Measurements from ENCODE around the gene LAMTOR4. TPM values are rescaled to one million over a fixed set of nuclear protein-coding genes. Genes with fewer than 3 reads are reported as not detected.

The LAMTOR4 gene
- total and polyA plus RNA-seq, 4 experiments from 2014 or later: 178 to 501 (median 306) TPM

DNA sequence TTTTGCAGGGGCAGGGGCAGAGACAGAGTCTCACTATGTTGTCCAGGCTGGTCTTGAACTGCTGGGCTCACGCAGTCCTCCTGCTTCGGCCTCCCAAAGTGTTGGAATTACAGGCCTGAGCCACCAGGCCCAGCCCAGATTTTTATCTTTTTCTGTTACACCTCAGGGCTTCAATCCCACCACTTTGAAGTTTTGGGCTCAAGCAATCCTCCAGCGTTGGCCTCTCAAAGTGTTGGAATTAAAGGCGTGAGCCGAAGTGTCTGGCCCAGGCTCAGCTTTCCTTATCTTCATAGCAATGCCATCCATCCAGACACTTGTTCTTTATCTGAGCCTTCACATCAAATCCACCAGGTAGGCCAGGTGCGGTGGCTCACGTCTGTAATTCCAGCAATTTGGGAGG, 33.7 kb upstream of the LAMTOR4 start:
- peaks cover 22% of the 10 kb centered on the region for H3K36me3 ChIP-seq (ENCODE audit: insufficient read depth, low read length)
- H3K27me3 Mint-ChIP-seq: no peaks in the 10 kb centered on the region
- peaks cover 10% of the 10 kb centered on the region for H3K4me1 ChIP-seq (ENCODE audit: insufficient read depth, low read length)
- no peak overlapping the region for H3K27ac ChIP-seq (ENCODE audit: low read depth, low read length)
- H3K4me3 Mint-ChIP-seq: no peak overlapping the region
- ChIA-PET POLR2A (ENCODE audit: partially characterized antibody) (interaction anchor here (1.3 to 5.6 kb wide), 2 partner anchors 11 to 14 kb away, joined by 5 to 20 read pairs; partner anchors contain the start of genes AP4M1, MBLAC1 and MCM7), CTCF (ENCODE audit: partially characterized antibody) (interaction anchor here (2.4 kb wide), 1 partner anchor 16 kb away, joined by 7 read pairs; no protein-coding TSS in a partner anchor)
- intact Hi-C loops (cut with micrococcal nuclease): no loop called here
- no peak overlapping the region for H3K27ac Mint-ChIP-seq
- no peak overlapping the region for H3K4me3 ChIP-seq (ENCODE audit: low read length in 2 of 2)
- H3K36me3 Mint-ChIP-seq: peaks cover 20 to 45% of the 10 kb centered on the region in 2 donors
- DNase-seq: no peak
- peaks cover 2 to 22% (median 16%) of the 10 kb centered on the region in 4 donors for H3K4me1 Mint-ChIP-seq
- H3K27me3 ChIP-seq (ENCODE audit: insufficient read depth, low read length): no peaks in the 10 kb centered on the region
- H3K9me3 ChIP-seq (ENCODE audit: control insufficient read depth in 1 of 2, low read length in 2 of 2): no peaks in the 10 kb centered on the region
- H3K9me3 Mint-ChIP-seq: peaks cover 0 to 3% (median 0%) of the 10 kb centered on the region in 8 donors

GRCh38 chr7:100118388-100119071, 30.2 kb upstream of the LAMTOR4 start:
- Histone ChIP-seq H3K27me3 (ENCODE audit: insufficient read depth, low read length) (no peaks in the 10 kb centered on the region), H3K27ac (ENCODE audit: low read depth, low read length) (peak overlapping the region; percentile 80), H3K36me3 (ENCODE audit: insufficient read depth, low read length) (peaks cover under 1% of the 10 kb centered on the region), H3K4me1 (ENCODE audit: insufficient read depth, low read length) (peaks cover 26% of the 10 kb centered on the region), H3K9me3 (ENCODE audit: control insufficient read depth in 1 of 2, low read length in 2 of 2) (no peaks in the 10 kb centered on the region), H3K4me3 (ENCODE audit: low read length in 2 of 2) (peak overlapping the region; percentile 89 to 95)
- H3K9me3 Mint-ChIP-seq: peaks cover 0 to 3% (median 0%) of the 10 kb centered on the region in 8 donors
- H3K27me3 Mint-ChIP-seq: no peaks in the 10 kb centered on the region
- H3K36me3 Mint-ChIP-seq: peaks cover 3 to 36% of the 10 kb centered on the region in 2 donors
- CTCF ChIA-PET (ENCODE audit: partially characterized antibody): interaction anchor here (0.7 kb wide), 1 partner anchor 11 kb away, joined by 3 read pairs; no protein-coding TSS in a partner anchor
- H3K4me1 Mint-ChIP-seq: peaks cover 7 to 39% (median 25%) of the 10 kb centered on the region in 4 donors
- peak overlapping the region; percentile 95 to 100 (median 99) for H3K27ac Mint-ChIP-seq
- no peak for DNase-seq
- POLR2A ChIA-PET (ENCODE audit: partially characterized antibody): interaction anchor here (1.3 to 3.0 kb wide), 2 partner anchors 16 to 18 kb away, joined by 3 to 10 read pairs; partner anchors contain the start of gene AP4M1
- H3K4me3 Mint-ChIP-seq: peak overlapping the region; percentile 94 to 99 (median 96)
- intact Hi-C loops (cut with micrococcal nuclease): loop anchor here (1.0 kb wide), 3 partner anchors 9 to 37 kb away; partner anchors contain the start of genes AP4M1, MCM7 and ZNF3

GRCh38 chr7:100119072-100119969, 29.4 kb upstream of the LAMTOR4 start, which contains the start of the genes CNPY4 and TAF6:
TSS of gene CNPY4 (plus strand) at chr7:100119634. CDS start at chr7:100119745, 111 bp downstream.
TSS of gene TAF6 (minus strand) at chr7:100119358. CDS start at chr7:100114209, 5,149 bp downstream.
- H3K27ac Mint-ChIP-seq: peak within 1 kb of the TSS; percentile 95 to 100 (median 99)
- H3K36me3 ChIP-seq (ENCODE audit: insufficient read depth, low read length): peaks cover 2% of the 10 kb centered on the region

DNA sequence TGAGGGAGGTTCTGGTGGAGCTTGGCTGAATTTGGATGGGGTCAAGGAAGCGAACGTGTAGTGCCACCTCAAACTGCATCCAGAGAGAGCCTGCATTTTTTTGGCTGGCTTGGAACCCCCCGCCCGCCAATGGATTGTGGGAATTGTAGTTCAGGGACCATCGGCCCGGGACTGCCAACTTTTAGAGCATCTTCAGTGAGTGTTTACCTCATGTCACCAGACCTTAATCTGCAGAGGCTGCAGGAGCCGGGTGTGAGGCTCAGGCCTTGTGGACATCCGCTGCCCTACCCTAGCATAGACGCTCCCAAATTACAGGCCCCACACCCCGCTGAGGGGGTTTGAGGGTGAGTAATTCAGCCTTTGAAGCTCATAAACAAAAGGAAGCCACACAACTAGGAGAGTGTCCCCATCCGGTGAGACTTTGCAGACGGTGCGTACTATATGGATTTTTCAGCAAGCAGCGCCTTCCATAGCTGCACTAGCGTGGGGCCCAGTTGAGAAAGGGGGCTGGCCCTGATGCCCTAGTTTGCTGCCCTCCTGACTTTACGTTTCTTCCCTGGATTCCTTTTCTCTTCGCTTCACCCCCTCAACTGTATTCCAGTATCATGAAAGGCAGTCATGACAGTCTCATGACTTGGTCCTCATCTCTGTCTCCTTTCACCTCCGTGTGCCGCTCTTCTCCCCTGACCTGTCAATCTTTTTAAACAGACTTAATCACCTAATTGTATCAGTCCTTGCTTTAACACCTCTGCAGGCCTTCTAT, 28.6 kb upstream of the LAMTOR4 start:
- H3K4me1 Mint-ChIP-seq: peaks cover 14 to 49% (median 34%) of the 10 kb centered on the region in 4 donors
- H3K4me3 Mint-ChIP-seq: peak overlapping the region; percentile 94 to 99 (median 96)
- peaks cover 3 to 45% of the 10 kb centered on the region in 2 donors for H3K36me3 Mint-ChIP-seq
- H3K27me3 Mint-ChIP-seq: no peaks in the 10 kb centered on the region
- peak; percentile 78 to 88 (median 81) for DNase-seq
- intact Hi-C loops (cut with micrococcal nuclease): loop anchor here (1.0 kb wide), 4 partner anchors 7 to 39 kb away; partner anchors contain the start of genes AP4M1, LAMTOR4, MCM7 and ZNF3
- ChIA-PET POLR2A (ENCODE audit: partially characterized antibody) (interaction anchor here (0.7 to 7.9 kb wide), 18 partner anchors 9 to 469 kb away, joined by 3 to 175 read pairs (median 6); partner anchors contain the start of genes AP4M1, COPS6, LAMTOR4 and MCM7), CTCF (ENCODE audit: partially characterized antibody) (interaction anchor here (1.1 to 3.5 kb wide), 6 partner anchors 10 to 287 kb away, joined by 3 to 21 read pairs (median 4); no protein-coding TSS in a partner anchor)
- peaks cover 0 to 3% (median 0%) of the 10 kb centered on the region in 8 donors for H3K9me3 Mint-ChIP-seq
- H3K9me3 ChIP-seq (ENCODE audit: control insufficient read depth in 1 of 2, low read length in 2 of 2): no peaks in the 10 kb centered on the region
- H3K4me3 ChIP-seq (ENCODE audit: low read length in 2 of 2): peak overlapping the region; percentile 63 to 95
- H3K27ac Mint-ChIP-seq: peak overlapping the region; percentile 95 to 100 (median 99)
- peaks cover 35% of the 10 kb centered on the region for H3K4me1 ChIP-seq (ENCODE audit: insufficient read depth, low read length)
- H3K27me3 ChIP-seq (ENCODE audit: insufficient read depth, low read length): no peaks in the 10 kb centered on the region
- peak overlapping the region; percentile 80 for H3K27ac ChIP-seq (ENCODE audit: low read depth, low read length)
- peaks cover 9% of the 10 kb centered on the region for H3K36me3 ChIP-seq (ENCODE audit: insufficient read depth, low read length)

More at GRCh38 chr7:100119072-100119969, 29.4 kb upstream of the LAMTOR4 start, which contains the start of the genes CNPY4 and TAF6:
- POLR2A ChIA-PET (ENCODE audit: partially characterized antibody): interaction anchor here (0.7 to 7.9 kb wide), 17 partner anchors 10 to 470 kb away, joined by 3 to 175 read pairs (median 6); partner anchors contain the start of genes AP4M1, COPS6, LAMTOR4 and MCM7
- Histone ChIP-seq H3K9me3 (ENCODE audit: control insufficient read depth in 1 of 2, low read length in 2 of 2) (no peaks in the 10 kb centered on the region), H3K27ac (ENCODE audit: low read depth, low read length) (peak within 1 kb of the TSS; percentile 80), H3K4me3 (ENCODE audit: low read length in 2 of 2) (peak within 1 kb of the TSS; percentile 89 to 95), H3K4me1 (ENCODE audit: insufficient read depth, low read length) (peaks cover 26% of the 10 kb centered on the region), H3K27me3 (ENCODE audit: insufficient read depth, low read length) (no peaks in the 10 kb centered on the region)
- peaks cover 8 to 41% (median 27%) of the 10 kb centered on the region in 4 donors for H3K4me1 Mint-ChIP-seq
- DNase-seq: peak; percentile 96
- CTCF ChIA-PET (ENCODE audit: partially characterized antibody): interaction anchor here (1.1 to 3.5 kb wide), 5 partner anchors 11 to 288 kb away, joined by 3 to 21 read pairs (median 3); no protein-coding TSS in a partner anchor
- H3K27me3 Mint-ChIP-seq: no peaks in the 10 kb centered on the region
- intact Hi-C loops (cut with micrococcal nuclease): loop anchor here (1.0 kb wide), 3 partner anchors 8 to 38 kb away; partner anchors contain the start of genes AP4M1, MCM7 and ZNF3
- peaks cover 0 to 3% (median 0%) of the 10 kb centered on the region in 8 donors for H3K9me3 Mint-ChIP-seq
- peak within 1 kb of the TSS; percentile 94 to 99 (median 96) for H3K4me3 Mint-ChIP-seq
- peaks cover 3 to 37% of the 10 kb centered on the region in 2 donors for H3K36me3 Mint-ChIP-seq

DNA sequence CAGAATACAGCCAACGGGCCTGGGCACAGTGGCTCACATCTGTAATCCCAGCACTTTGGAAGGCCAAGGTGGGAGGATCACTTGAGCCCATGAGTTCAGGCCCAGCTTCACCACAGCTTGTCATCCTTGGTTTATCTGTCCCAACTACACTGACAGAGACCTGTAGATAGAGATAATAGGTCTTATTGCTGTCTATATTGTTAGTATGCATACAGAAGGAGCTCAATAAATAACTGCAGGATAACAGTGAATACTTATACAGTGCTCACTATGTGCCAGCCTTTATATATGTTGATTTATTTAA, 28.0 kb upstream of the LAMTOR4 start:
- intact Hi-C loops (cut with micrococcal nuclease): loop anchor here (1.0 kb wide), 1 partner anchor 28 kb away; the partner anchor contains the start of gene LAMTOR4
- peaks cover 14 to 55% (median 34%) of the 10 kb centered on the region in 4 donors for H3K4me1 Mint-ChIP-seq
- peaks cover 9% of the 10 kb centered on the region for H3K36me3 ChIP-seq (ENCODE audit: insufficient read depth, low read length)
- peak overlapping the region; percentile 63 to 95 for H3K4me3 ChIP-seq (ENCODE audit: low read length in 2 of 2)
- H3K27me3 ChIP-seq (ENCODE audit: insufficient read depth, low read length): no peaks in the 10 kb centered on the region
- no peaks in the 10 kb centered on the region for H3K9me3 ChIP-seq (ENCODE audit: control insufficient read depth in 1 of 2, low read length in 2 of 2)
- H3K9me3 Mint-ChIP-seq: peaks cover 0 to 3% (median 0%) of the 10 kb centered on the region in 8 donors
- no peaks in the 10 kb centered on the region for H3K27me3 Mint-ChIP-seq
- peaks cover 40% of the 10 kb centered on the region for H3K4me1 ChIP-seq (ENCODE audit: insufficient read depth, low read length)
- peak overlapping the region; percentile 95 to 100 (median 99) for H3K27ac Mint-ChIP-seq
- H3K4me3 Mint-ChIP-seq: peak overlapping the region; percentile 94 to 99 (median 96)
- peak overlapping the region; percentile 80 for H3K27ac ChIP-seq (ENCODE audit: low read depth, low read length)
- peaks cover 3 to 45% of the 10 kb centered on the region in 2 donors for H3K36me3 Mint-ChIP-seq
- CTCF ChIA-PET (ENCODE audit: partially characterized antibody): interaction anchor here (1.1 to 3.5 kb wide), 5 partner anchors 10 to 96 kb away, joined by 3 to 21 read pairs (median 4); no protein-coding TSS in a partner anchor
- no peak for DNase-seq
- POLR2A ChIA-PET (ENCODE audit: partially characterized antibody): interaction anchor here (0.9 to 7.9 kb wide), 15 partner anchors 9 to 308 kb away, joined by 3 to 175 read pairs (median 6); partner anchors contain the start of genes AP4M1, COPS6, LAMTOR4 and MCM7

Data from CD4-positive, alpha-beta memory T cell (primary cell).